ENCODE data around the gene MPZL2. TPM values are rescaled to one million over a fixed set of nuclear protein-coding genes. Genes with fewer than 3 reads are reported as not detected.

The MPZL2 gene
- total and polyA plus RNA-seq, 9 of the 15 experiments (the other 6 are each of a cell fraction or from before 2014, with no cell fraction given), result 0.09 to 0.28 (median 0.18) TPM; not detected in 2

DNA sequence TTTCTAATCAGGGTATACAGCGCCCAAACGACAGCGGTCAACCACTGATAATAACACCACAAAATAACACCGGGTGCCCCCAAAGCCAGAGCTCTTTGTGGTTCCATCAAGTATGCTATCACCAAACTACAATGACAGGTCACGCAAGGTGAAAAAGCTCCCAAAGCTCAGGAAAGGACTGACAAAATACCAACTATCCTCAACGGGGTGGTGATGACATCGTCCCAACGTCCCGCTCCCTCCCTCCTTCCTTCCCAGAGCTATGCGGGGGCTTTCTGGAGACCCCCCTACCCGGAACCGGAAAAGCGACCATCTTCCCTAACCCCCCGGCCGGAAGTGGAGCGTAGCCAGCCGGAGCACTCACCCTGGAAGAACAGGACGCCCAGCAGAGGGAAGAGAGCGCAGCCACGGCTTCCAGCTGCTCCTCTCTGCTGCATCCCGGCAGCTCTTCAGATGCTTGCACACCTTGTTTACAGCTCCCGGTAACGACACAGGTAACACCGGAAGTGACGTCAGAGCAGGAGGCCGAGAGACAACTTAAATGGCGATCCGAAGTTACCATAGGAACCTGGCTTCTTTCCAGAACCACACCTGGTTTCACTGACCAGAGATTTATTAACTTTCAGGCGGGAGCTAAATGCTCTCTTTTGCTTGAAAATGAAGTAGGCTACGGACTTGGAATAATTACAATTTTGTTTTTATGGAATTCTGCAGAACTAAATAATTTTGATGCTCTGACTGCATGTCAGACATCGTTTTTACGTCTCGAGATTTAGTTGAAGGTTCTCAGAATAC is 12.0 kb downstream of the MPZL2 start, which contains the start of gene MPZL3 (continued):
- TF ChIP-seq, protein P1, sequence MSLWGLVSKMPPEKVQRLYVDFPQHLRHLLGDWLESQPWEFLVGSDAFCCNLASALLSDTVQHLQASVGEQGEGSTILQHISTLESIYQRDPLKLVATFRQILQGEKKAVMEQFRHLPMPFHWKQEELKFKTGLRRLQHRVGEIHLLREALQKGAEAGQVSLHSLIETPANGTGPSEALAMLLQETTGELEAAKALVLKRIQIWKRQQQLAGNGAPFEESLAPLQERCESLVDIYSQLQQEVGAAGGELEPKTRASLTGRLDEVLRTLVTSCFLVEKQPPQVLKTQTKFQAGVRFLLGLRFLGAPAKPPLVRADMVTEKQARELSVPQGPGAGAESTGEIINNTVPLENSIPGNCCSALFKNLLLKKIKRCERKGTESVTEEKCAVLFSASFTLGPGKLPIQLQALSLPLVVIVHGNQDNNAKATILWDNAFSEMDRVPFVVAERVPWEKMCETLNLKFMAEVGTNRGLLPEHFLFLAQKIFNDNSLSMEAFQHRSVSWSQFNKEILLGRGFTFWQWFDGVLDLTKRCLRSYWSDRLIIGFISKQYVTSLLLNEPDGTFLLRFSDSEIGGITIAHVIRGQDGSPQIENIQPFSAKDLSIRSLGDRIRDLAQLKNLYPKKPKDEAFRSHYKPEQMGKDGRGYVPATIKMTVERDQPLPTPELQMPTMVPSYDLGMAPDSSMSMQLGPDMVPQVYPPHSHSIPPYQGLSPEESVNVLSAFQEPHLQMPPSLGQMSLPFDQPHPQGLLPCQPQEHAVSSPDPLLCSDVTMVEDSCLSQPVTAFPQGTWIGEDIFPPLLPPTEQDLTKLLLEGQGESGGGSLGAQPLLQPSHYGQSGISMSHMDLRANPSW (CRISPR knock-in tag; IDR thresholded peaks at IDR 0.05), result no peak
- TF ChIP-seq, protein P2, sequence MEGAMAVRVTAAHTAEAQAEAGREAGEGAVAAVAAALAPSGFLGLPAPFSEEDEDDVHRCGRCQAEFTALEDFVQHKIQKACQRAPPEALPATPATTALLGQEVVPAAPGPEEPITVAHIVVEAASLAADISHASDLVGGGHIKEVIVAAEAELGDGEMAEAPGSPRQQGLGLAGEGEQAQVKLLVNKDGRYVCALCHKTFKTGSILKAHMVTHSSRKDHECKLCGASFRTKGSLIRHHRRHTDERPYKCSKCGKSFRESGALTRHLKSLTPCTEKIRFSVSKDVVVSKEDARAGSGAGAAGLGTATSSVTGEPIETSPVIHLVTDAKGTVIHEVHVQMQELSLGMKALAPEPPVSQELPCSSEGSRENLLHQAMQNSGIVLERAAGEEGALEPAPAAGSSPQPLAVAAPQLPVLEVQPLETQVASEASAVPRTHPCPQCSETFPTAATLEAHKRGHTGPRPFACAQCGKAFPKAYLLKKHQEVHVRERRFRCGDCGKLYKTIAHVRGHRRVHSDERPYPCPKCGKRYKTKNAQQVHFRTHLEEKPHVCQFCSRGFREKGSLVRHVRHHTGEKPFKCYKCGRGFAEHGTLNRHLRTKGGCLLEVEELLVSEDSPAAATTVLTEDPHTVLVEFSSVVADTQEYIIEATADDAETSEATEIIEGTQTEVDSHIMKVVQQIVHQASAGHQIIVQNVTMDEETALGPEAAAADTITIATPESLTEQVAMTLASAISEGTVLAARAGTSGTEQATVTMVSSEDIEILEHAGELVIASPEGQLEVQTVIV (CRISPR knock-in tag; IDR thresholded peaks at IDR 0.05; ENCODE audit: borderline replicate concordance), result no peak
- peak; percentile 75; the same call in 1 of the 2 replicates for TF ChIP-seq HDAC8 (tag; IDR thresholded peaks at IDR 0.05)
- TF ChIP-seq ELF1 (tag; IDR thresholded peaks at IDR 0.05), result peak; percentile 90
- peak in 1 of 2 experiments; percentile 72; a peak in 1 of 4 replicates for TF ChIP-seq TEAD1 (CRISPR knock-in tag; IDR thresholded peaks at IDR 0.05)
- no peak for TF ChIP-seq HDAC3 (IDR thresholded peaks at IDR 0.05; ENCODE audit: borderline replicate concordance, partially characterized antibody)
- TF ChIP-seq, protein P3, sequence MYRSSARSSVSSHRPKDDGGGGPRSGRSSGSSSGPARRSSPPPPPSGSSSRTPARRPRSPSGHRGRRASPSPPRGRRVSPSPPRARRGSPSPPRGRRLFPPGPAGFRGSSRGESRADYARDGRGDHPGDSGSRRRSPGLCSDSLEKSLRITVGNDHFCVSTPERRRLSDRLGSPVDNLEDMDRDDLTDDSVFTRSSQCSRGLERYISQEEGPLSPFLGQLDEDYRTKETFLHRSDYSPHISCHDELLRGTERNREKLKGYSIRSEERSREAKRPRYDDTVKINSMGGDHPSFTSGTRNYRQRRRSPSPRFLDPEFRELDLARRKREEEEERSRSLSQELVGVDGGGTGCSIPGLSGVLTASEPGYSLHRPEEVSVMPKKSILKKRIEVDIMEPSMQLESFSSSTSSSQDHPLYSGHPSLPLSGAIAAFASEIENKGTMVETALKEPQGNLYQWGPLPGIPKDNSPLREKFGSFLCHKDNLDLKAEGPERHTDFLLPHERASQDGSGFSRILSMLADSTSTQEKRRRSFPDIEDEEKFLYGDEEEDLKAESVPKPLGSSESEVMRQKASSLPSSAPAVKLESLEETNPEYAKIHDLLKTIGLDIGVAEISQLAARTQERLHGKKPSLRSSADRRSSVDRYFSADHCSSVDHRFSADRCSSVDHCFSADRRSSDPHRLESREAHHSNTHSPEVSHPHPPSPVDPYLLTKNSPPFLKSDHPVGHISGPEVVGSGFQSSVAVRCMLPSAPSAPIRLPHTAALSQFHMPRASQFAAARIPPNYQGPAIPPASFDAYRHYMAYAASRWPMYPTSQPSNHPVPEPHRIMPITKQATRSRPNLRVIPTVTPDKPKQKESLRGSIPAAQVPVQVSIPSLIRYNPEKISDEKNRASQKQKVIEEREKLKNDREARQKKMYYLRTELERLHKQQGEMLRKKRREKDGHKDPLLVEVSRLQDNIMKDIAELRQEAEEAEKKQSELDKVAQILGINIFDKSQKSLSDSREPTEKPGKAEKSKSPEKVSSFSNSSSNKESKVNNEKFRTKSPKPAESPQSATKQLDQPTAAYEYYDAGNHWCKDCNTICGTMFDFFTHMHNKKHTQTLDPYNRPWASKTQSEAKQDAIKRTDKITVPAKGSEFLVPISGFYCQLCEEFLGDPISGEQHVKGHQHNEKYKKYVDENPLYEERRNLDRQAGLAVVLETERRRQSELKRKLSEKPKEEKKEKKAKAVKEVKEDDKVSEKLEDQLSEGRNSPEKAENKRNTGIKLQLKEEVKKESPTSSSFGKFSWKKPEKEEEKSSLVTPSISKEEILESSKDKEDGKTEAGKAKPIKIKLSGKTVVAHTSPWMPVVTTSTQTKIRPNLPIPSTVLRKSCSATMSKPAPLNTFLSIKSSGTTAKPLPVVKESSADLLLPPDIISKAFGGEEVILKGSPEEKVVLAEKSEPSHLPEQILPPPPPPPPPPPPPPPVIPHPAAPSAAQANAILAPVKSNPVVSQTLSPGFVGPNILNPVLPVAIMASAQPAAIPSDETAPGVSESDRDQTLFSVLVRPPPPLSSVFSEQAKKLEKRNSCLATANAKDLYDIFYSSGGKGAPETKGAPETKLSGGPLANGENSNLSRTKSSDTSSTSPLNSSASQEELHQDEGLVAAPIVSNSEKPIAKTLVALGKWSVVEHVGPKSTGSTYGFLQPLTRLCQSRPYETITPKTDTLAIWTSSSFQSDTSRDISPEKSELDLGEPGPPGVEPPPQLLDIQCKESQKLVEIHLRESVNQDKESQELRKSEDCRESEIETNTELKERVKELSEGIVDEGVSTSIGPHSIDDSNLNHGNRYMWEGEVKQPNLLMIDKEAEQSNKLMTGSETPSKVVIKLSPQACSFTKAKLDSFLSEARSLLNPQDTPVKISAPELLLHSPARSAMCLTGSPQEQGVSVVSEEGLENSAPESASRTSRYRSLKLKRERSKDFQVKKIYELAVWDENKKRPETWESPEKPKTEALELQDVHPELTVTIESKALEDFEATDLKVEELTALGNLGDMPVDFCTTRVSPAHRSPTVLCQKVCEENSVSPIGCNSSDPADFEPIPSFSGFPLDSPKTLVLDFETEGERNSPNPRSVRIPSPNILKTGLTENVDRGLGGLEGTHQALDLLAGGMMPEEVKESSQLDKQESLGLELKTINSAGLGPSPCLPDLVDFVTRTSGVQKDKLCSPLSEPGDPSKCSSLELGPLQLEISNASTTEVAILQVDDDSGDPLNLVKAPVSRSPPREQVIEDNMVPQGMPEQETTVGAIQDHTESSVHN (IDR thresholded peaks at IDR 0.05; ENCODE audit: borderline replicate concordance in 1 of 2, low read depth in 1 of 2), result no peak
- TF ChIP-seq RBM39 (optimal IDR thresholded peaks at IDR 0.05; ENCODE audit: low read depth, low read length), result no peak
- 0 out of 2 replicates have a peak, but pooled peaks have one; percentile 33 for TF ChIP-seq SOX6 (IDR thresholded peaks at IDR 0.05)
- TF ChIP-seq ETV5 (CRISPR knock-in tag; IDR thresholded peaks at IDR 0.05; ENCODE audit: low read depth), result peak; percentile 95
- TF ChIP-seq NBN (IDR thresholded peaks at IDR 0.05; ENCODE audit: low read depth), result no peak

Data from K562 (cell line).